Measurements from ENCODE around the gene ENPP6.
"Not testable (repeated sequence)": the region's sequence is repeated elsewhere in the genome, so short reads cannot be mapped to it uniquely, and the experiment has no call there.

ENPP6 gene

GRCh38 chr4:184059099-184059498 lies 158.6 kb downstream of the ENPP6 start:
- H3K4me1 ChIP-seq (ENCODE audit: control insufficient read depth, insufficient read depth, low read length) = peaks cover 4% of the 10 kb centered on the region
- no peaks in the 10 kb centered on the region for H3K36me3 ChIP-seq (ENCODE audit: control insufficient read depth, insufficient read depth, low read length)
- no peak overlapping the region for H3K4me3 ChIP-seq (ENCODE audit: low read depth, low read length)
- no peak overlapping the region for H3K9ac ChIP-seq (ENCODE audit: low read depth, low read length)
- no peaks in the 10 kb centered on the region for H3K27me3 ChIP-seq (ENCODE audit: control insufficient read depth, insufficient read depth, low read length)
- H3K9me3 ChIP-seq (ENCODE audit: control insufficient read depth, insufficient read depth, low read length) = no peaks in the 10 kb centered on the region

DNA sequence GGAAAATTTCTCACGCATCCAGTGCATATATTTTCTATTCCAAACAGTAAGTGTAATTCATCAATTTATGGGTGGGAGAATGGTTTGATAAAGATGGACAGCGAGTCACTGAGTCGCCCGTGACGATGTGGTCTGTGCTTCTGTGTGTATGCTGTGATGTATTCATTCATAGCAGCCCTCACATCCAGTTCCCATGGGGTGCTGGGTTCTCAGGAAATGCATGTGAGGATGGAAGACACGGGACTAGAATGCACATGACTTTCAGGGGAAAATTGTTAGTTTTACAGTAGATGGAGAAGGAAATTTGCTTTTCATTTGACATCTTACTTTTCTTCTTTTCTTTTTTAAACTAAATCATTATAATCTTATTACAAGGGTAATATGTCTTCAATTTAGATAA lies 159.6 kb downstream of the ENPP6 start:
- Histone ChIP-seq H3K27me3 (ENCODE audit: control insufficient read depth, insufficient read depth, low read length) (no peaks in the 10 kb centered on the region), H3K4me3 (ENCODE audit: low read depth, low read length) (no peak overlapping the region), H3K9ac (ENCODE audit: low read depth, low read length) (no peak overlapping the region), H3K4me1 (ENCODE audit: control insufficient read depth, insufficient read depth, low read length) (peaks cover 4% of the 10 kb centered on the region), H3K36me3 (ENCODE audit: control insufficient read depth, insufficient read depth, low read length) (no peaks in the 10 kb centered on the region), H3K9me3 (ENCODE audit: control insufficient read depth, insufficient read depth, low read length) (no peaks in the 10 kb centered on the region)

DNA sequence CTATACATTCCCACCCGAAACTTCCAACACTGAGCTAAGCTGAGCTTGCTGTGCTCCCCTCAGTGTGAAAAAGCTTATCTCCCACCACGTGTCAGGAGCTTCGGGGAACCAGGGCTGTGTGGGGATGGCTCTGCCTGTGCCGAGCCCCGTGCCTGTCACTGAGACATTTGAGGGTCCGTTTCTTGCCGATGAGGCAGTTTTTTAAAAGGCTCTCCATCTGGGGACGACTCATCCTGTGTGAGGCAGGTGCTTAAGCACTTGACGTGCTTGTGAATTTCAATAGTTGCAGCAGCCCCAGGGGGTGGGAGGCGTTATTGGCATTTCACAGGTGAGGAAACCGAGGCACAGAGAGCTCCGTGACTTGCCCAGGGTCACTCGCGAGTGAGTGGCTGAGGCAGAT lies 160.8 kb downstream of the ENPP6 start:
- peaks cover 4% of the 10 kb centered on the region for H3K4me1 ChIP-seq (ENCODE audit: control insufficient read depth, insufficient read depth, low read length)
- no peaks in the 10 kb centered on the region for H3K9me3 ChIP-seq (ENCODE audit: control insufficient read depth, insufficient read depth, low read length)
- no peak overlapping the region for H3K9ac ChIP-seq (ENCODE audit: low read depth, low read length)
- no peak overlapping the region for H3K4me3 ChIP-seq (ENCODE audit: low read depth, low read length)
- no peaks in the 10 kb centered on the region for H3K27me3 ChIP-seq (ENCODE audit: control insufficient read depth, insufficient read depth, low read length)
- H3K36me3 ChIP-seq (ENCODE audit: control insufficient read depth, insufficient read depth, low read length) = no peaks in the 10 kb centered on the region

DNA sequence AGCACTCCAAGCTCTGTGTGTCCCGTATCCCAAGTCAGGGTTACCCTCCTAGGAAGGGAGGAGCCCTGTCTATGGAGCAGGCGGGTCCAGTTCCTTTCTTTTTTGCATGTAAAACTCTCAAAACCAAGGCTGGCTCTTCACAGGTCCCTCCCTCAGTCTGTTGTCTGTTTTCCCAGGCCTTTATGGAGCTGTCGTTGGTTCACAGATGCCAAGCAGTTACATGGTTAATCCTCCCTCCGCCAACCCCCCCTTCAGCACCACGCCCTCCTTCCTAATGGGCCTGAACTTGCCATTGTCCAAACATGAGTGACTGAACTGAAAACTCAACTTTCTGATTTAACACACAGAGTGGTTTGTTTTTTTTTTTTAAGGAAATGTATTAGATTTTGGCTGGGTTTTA lies 164.2 kb downstream of the ENPP6 start:
- no peaks in the 10 kb centered on the region for H3K9me3 ChIP-seq (ENCODE audit: control insufficient read depth, insufficient read depth, low read length)
- peaks cover 4% of the 10 kb centered on the region for H3K4me1 ChIP-seq (ENCODE audit: control insufficient read depth, insufficient read depth, low read length)
- no peak overlapping the region for H3K9ac ChIP-seq (ENCODE audit: low read depth, low read length)
- H3K4me3 ChIP-seq (ENCODE audit: low read depth, low read length) = no peak overlapping the region
- H3K27me3 ChIP-seq (ENCODE audit: control insufficient read depth, insufficient read depth, low read length) = no peaks in the 10 kb centered on the region
- H3K36me3 ChIP-seq (ENCODE audit: control insufficient read depth, insufficient read depth, low read length) = no peaks in the 10 kb centered on the region

- Histone ChIP-seq H3K4me3 (ENCODE audit: low read depth, low read length) (no peak overlapping the region), H3K9me3 (ENCODE audit: control insufficient read depth, insufficient read depth, low read length) (no peaks in the 10 kb centered on the region), H3K9ac (ENCODE audit: low read depth, low read length) (no peak overlapping the region), H3K27me3 (ENCODE audit: control insufficient read depth, insufficient read depth, low read length) (no peaks in the 10 kb centered on the region), H3K4me1 (ENCODE audit: control insufficient read depth, insufficient read depth, low read length) (peaks cover 4% of the 10 kb centered on the region), H3K36me3 (ENCODE audit: control insufficient read depth, insufficient read depth, low read length) (no peaks in the 10 kb centered on the region)
These were observed 165.1 kb downstream of the ENPP6 start for GRCh38 chr4:184052616-184053015.

GRCh38 chr4:184051262-184051661 lies 166.4 kb downstream of the ENPP6 start:
- H3K36me3 ChIP-seq (ENCODE audit: control insufficient read depth, insufficient read depth, low read length); H3K4me3 ChIP-seq (ENCODE audit: low read depth, low read length); H3K9ac ChIP-seq (ENCODE audit: low read depth, low read length); H3K9me3 ChIP-seq (ENCODE audit: control insufficient read depth, insufficient read depth, low read length); H3K4me1 ChIP-seq (ENCODE audit: control insufficient read depth, insufficient read depth, low read length); H3K27me3 ChIP-seq (ENCODE audit: control insufficient read depth, insufficient read depth, low read length): not testable (repeated sequence)

GRCh38 chr4:184046148-184046547 lies 171.5 kb downstream of the ENPP6 start:
- Histone ChIP-seq H3K36me3 (ENCODE audit: control insufficient read depth, insufficient read depth, low read length) (no peaks in the 10 kb centered on the region), H3K9ac (ENCODE audit: low read depth, low read length) (no peak overlapping the region), H3K4me3 (ENCODE audit: low read depth, low read length) (no peak overlapping the region), H3K27me3 (ENCODE audit: control insufficient read depth, insufficient read depth, low read length) (peaks cover 4% of the 10 kb centered on the region), H3K9me3 (ENCODE audit: control insufficient read depth, insufficient read depth, low read length) (no peaks in the 10 kb centered on the region), H3K4me1 (ENCODE audit: control insufficient read depth, insufficient read depth, low read length) (no peaks in the 10 kb centered on the region)

DNA sequence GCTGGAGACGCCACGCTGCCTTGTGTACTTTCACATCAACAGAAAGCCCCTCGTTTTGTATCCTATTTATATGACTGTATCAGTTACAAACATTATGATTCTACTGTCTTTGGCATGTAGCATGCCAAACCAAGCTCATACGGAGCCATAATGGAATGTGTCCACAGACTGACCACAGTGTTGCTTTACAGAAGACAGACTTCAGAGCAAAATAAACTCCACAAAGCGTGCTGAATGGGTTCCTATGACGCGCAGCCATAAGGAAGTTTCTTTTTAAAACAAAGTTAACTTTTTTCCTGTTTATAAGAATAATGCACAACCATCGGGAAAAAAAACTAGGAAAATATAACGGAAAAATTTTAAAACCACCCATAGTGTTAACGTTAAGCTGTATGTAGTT lies 176.5 kb downstream of the ENPP6 start:
- peaks cover 3% of the 10 kb centered on the region for H3K4me1 ChIP-seq (ENCODE audit: control insufficient read depth, insufficient read depth, low read length)
- no peaks in the 10 kb centered on the region for H3K36me3 ChIP-seq (ENCODE audit: control insufficient read depth, insufficient read depth, low read length)
- H3K9me3 ChIP-seq (ENCODE audit: control insufficient read depth, insufficient read depth, low read length) = no peaks in the 10 kb centered on the region
- peaks cover 29% of the 10 kb centered on the region for H3K27me3 ChIP-seq (ENCODE audit: control insufficient read depth, insufficient read depth, low read length)
- no peak overlapping the region for H3K4me3 ChIP-seq (ENCODE audit: low read depth, low read length)
- no peak overlapping the region for H3K9ac ChIP-seq (ENCODE audit: low read depth, low read length)

DNA sequence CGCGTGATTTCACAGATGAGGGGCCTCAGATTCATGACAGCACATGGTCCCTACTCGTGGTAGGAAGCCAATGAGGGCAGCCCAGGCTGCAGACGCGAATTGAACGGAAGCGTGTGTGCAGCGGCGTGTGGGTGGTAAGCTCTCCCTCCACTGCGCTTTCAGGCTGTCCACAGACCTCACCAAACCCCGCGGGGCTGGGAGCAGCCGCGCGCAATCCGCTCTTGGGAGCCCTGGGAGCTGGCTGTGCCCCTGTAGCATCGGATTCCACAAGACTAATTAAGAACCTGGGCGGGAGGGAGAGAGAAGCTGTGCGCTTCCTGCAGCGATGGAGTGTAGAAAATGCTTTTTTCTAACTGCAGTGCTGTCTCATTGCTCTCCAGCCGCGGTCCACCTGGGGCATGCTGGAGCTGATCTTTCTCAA lies 177.7 kb downstream of the ENPP6 start:
- H3K36me3 ChIP-seq (ENCODE audit: control insufficient read depth, insufficient read depth, low read length) = no peaks in the 10 kb centered on the region
- peak overlapping the region; percentile 47 for H3K9ac ChIP-seq (ENCODE audit: low read depth, low read length)
- H3K4me1 ChIP-seq (ENCODE audit: control insufficient read depth, insufficient read depth, low read length) = peaks cover 3% of the 10 kb centered on the region
- no peaks in the 10 kb centered on the region for H3K9me3 ChIP-seq (ENCODE audit: control insufficient read depth, insufficient read depth, low read length)
- peak overlapping the region; percentile 50 for H3K4me3 ChIP-seq (ENCODE audit: low read depth, low read length)
- H3K27me3 ChIP-seq (ENCODE audit: control insufficient read depth, insufficient read depth, low read length) = peaks cover 29% of the 10 kb centered on the region

Measured in iPS-15b (cell line).